ENCODE data around the gene POU6F1.

- TF ChIP-seq ZNF121 (tag by site-specific recombination; IDR thresholded peaks at IDR 0.05) (no peak), ZNF426 (tag by site-specific recombination; IDR thresholded peaks at IDR 0.05) (no peak), ZNF114 (tag by site-specific recombination; IDR thresholded peaks at IDR 0.05) (no peak), ZNF510 (tag by site-specific recombination; IDR thresholded peaks at IDR 0.05; ENCODE audit: insufficient replicate concordance) (no peak), KLF16 (tag by site-specific recombination; IDR thresholded peaks at IDR 0.05) (no peak), ZNF670 (tag by site-specific recombination; IDR thresholded peaks at IDR 0.05; ENCODE audit: low read depth) (no peak), ZFP41 (tag by site-specific recombination; IDR thresholded peaks at IDR 0.05; ENCODE audit: borderline replicate concordance) (no peak), ZBTB17 (tag by site-specific recombination; IDR thresholded peaks at IDR 0.05) (no peak), SP2 (tag by site-specific recombination; IDR thresholded peaks at IDR 0.05) (no peak), ZNF707 (tag by site-specific recombination; IDR thresholded peaks at IDR 0.05) (no peak)
- TF ChIP-seq, protein P1, sequence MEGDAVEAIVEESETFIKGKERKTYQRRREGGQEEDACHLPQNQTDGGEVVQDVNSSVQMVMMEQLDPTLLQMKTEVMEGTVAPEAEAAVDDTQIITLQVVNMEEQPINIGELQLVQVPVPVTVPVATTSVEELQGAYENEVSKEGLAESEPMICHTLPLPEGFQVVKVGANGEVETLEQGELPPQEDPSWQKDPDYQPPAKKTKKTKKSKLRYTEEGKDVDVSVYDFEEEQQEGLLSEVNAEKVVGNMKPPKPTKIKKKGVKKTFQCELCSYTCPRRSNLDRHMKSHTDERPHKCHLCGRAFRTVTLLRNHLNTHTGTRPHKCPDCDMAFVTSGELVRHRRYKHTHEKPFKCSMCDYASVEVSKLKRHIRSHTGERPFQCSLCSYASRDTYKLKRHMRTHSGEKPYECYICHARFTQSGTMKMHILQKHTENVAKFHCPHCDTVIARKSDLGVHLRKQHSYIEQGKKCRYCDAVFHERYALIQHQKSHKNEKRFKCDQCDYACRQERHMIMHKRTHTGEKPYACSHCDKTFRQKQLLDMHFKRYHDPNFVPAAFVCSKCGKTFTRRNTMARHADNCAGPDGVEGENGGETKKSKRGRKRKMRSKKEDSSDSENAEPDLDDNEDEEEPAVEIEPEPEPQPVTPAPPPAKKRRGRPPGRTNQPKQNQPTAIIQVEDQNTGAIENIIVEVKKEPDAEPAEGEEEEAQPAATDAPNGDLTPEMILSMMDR (tag by site-specific recombination; IDR thresholded peaks at IDR 0.05): no peak
- TF ChIP-seq, protein P2, sequence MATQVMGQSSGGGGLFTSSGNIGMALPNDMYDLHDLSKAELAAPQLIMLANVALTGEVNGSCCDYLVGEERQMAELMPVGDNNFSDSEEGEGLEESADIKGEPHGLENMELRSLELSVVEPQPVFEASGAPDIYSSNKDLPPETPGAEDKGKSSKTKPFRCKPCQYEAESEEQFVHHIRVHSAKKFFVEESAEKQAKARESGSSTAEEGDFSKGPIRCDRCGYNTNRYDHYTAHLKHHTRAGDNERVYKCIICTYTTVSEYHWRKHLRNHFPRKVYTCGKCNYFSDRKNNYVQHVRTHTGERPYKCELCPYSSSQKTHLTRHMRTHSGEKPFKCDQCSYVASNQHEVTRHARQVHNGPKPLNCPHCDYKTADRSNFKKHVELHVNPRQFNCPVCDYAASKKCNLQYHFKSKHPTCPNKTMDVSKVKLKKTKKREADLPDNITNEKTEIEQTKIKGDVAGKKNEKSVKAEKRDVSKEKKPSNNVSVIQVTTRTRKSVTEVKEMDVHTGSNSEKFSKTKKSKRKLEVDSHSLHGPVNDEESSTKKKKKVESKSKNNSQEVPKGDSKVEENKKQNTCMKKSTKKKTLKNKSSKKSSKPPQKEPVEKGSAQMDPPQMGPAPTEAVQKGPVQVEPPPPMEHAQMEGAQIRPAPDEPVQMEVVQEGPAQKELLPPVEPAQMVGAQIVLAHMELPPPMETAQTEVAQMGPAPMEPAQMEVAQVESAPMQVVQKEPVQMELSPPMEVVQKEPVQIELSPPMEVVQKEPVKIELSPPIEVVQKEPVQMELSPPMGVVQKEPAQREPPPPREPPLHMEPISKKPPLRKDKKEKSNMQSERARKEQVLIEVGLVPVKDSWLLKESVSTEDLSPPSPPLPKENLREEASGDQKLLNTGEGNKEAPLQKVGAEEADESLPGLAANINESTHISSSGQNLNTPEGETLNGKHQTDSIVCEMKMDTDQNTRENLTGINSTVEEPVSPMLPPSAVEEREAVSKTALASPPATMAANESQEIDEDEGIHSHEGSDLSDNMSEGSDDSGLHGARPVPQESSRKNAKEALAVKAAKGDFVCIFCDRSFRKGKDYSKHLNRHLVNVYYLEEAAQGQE (tag by site-specific recombination; IDR thresholded peaks at IDR 0.05): no peak
- TF ChIP-seq, protein P3, sequence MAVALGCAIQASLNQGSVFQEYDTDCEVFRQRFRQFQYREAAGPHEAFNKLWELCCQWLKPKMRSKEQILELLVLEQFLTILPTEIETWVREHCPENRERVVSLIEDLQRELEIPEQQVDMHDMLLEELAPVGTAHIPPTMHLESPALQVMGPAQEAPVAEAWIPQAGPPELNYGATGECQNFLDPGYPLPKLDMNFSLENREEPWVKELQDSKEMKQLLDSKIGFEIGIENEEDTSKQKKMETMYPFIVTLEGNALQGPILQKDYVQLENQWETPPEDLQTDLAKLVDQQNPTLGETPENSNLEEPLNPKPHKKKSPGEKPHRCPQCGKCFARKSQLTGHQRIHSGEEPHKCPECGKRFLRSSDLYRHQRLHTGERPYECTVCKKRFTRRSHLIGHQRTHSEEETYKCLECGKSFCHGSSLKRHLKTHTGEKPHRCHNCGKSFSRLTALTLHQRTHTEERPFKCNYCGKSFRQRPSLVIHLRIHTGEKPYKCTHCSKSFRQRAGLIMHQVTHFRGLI (tag by site-specific recombination; IDR thresholded peaks at IDR 0.05): no peak
Measured at GRCh38 chr12:51189790-51190355, 28.0 kb downstream of the POU6F1 start.

All from HEK293 (cell line).